Astrocyte of the spinal cord (primary cell): Measurements from ENCODE around the gene MBTPS2.

Source experiments
- DNase-seq: peaks from one replicate; pipeline ENCODE4 v3.0.0; 2011; ENCODE audit warnings: low read depth, low spot score
- H3K4me3 ChIP-seq: 2 replicates; pipeline ENCODE4 v1.5.1; 2011; ENCODE audit warnings: low read depth, mild to moderate bottlenecking, low read length, moderate library complexity
- in situ Hi-C: cut with HindIII; loops from 2 replicates; pipeline ENCODE4 v1.10.0; 2017; ENCODE audit warnings: low sequenced_read_pairs
- TF ChIP-seq, protein P1 (sequence below): IDR thresholded peaks from 2 replicates; pipeline ENCODE4 v1.5.1; 2012; ENCODE audit warnings: low read depth, mild to moderate bottlenecking, low read length, inconsistent platforms

The MBTPS2 gene

DNA sequence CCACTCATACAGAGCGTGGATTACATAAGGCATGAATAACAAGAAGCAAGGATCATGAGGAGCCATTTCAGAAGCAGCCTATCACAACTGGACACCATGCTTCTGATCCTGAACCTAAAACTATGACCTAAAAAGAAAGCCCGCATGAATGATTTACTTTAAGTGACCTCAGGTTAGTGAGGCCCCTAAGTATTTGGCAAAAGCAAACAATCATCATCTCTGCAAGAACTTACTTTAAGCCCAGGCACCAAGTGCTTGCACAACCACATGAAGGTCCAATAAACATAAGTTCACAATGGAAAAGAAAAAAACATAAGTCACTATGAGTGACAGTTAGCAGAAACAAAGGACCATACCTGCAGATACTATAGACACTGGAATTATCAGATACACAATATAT, 7.9 kb upstream of the MBTPS2 start:
- in situ Hi-C loops: no loop called here
- DNase-seq: no peak
- TF ChIP-seq, protein P1, sequence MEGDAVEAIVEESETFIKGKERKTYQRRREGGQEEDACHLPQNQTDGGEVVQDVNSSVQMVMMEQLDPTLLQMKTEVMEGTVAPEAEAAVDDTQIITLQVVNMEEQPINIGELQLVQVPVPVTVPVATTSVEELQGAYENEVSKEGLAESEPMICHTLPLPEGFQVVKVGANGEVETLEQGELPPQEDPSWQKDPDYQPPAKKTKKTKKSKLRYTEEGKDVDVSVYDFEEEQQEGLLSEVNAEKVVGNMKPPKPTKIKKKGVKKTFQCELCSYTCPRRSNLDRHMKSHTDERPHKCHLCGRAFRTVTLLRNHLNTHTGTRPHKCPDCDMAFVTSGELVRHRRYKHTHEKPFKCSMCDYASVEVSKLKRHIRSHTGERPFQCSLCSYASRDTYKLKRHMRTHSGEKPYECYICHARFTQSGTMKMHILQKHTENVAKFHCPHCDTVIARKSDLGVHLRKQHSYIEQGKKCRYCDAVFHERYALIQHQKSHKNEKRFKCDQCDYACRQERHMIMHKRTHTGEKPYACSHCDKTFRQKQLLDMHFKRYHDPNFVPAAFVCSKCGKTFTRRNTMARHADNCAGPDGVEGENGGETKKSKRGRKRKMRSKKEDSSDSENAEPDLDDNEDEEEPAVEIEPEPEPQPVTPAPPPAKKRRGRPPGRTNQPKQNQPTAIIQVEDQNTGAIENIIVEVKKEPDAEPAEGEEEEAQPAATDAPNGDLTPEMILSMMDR: no peak
- H3K4me3 ChIP-seq: no peak overlapping the region

DNA sequence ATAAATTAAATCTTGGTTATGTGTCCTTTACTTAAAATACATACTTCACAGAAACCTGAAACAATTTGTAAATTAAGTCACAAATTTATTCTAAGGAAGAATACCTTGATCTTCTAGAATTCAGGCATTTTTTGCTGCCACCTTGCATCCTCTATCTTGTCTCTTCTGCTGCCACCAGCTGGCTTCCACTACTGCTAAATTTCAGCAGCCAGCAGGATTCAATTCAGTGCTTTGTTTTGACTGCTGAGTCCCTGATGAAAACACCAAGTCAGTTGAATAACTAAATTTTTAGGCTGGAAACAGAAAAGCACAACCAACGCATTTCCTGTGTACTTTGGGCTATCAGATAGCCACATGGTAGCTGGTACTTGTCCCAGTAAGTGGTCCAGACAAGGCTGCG, 2.4 kb upstream of the MBTPS2 start:
- no peak overlapping the region for H3K4me3 ChIP-seq
- in situ Hi-C loops: no loop called here
- no peak for DNase-seq
- TF ChIP-seq, protein P1: no peak

DNA sequence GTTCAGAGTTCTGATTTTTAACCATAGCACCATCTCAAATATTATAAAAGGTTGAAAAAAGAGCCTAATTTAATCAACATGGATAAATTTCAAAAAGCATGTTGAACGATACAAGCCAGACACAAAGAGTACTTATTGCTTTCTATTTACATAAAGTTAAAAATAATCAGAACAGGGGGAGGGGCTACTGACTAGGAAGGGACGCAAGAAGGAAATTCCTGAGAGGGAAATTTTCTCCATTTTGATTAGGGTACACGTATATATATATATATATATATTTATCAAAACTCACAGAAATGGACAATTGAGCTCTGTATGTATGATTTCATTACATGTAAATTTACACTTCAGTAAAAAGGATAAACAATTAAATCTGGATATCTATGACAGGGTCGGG, 482 bp upstream of the MBTPS2 start:
- TF ChIP-seq, protein P1: no peak
- DNase-seq: no peak
- H3K4me3 ChIP-seq: peak overlapping the region; percentile 67
- in situ Hi-C loops: no loop called here

DNA sequence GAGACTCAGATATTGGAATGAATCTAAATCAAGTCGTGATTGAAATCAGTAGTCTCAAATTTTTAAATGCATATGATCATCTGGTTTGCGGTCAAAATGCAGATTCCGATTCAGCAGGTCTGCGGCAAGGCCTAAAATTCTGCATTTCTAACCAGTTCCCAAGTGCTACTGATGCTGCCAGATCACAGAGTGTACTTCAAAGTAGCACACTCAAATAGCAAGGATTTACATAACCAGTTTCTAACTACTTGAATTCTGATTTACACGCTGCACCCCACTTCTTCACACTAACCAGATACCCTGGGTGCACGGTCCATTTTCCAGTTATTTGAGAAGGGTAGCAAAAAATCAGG, 752 bp downstream of the MBTPS2 start:
- in situ Hi-C loops: no loop called here
- peak overlapping the region; percentile 67 for H3K4me3 ChIP-seq
- TF ChIP-seq, protein P1: no peak
- peak; percentile 20 for DNase-seq

DNA sequence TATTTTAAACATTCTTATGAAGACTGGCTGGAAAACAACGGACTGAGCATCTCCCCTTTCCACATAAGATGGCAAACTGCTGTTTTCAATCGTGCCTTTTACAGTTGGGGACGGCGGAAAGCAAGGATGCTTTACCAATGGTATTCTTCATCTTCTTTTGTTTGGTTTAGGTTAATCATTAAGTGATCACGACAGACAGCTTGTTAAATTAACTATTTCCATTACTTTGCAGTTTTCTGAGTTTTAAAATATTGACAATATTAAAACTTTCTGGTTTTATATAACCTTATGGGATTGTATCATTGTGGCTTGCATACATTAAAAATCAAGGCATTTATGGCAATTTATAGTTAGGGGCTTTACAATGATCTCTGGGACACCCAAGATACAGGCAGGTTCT, 3.8 kb downstream of the MBTPS2 start:
- TF ChIP-seq, protein P1: no peak
- no peak for DNase-seq
- in situ Hi-C loops: no loop called here

DNA sequence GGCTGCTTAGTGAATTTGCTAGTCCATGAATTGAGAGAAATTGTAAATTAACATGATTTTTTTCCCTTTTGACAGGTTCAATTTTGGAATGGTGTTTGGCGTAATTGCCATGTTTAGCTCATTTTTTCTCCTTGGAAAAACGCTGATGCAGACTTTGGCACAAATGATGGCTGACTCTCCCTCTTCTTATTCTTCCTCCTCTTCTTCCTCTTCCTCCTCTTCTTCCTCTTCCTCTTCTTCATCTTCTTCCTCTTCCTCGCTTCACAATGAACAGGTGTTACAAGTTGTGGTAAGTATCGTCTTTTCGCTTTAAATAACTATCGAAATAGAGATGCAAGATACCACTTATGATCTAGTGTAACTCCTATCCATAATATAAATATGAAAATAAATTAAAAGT, 5.7 kb downstream of the MBTPS2 start:
- in situ Hi-C loops: no loop called here
- TF ChIP-seq, protein P1: no peak

More for the DNA sequence above, 3.8 kb downstream of the MBTPS2 start:
- H3K4me3 ChIP-seq: no peak overlapping the region

DNA sequence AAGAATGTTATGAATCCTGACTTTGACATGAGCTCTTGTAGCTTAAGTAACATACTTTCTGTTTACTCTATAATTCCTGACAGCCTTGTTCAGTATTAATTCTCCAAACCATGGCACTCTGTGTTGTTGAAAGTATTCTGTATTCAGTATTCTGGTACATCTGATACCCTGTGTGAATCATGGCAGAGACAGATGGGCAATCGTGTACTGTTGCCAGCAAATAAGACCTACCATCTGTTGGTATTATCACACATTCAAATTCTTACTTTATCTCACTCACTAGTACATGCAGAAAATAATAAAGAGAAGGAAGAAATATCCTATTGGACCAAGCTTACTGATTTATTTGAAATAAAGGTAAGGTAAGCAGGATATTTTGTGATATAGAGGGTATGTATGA, 7.9 kb downstream of the MBTPS2 start:
- TF ChIP-seq, protein P1: no peak
- in situ Hi-C loops: no loop called here
- DNase-seq: no peak
- H3K4me3 ChIP-seq: no peak overlapping the region

More for the DNA sequence above, 5.7 kb downstream of the MBTPS2 start:
- H3K4me3 ChIP-seq: no peak overlapping the region
- DNase-seq: no peak
